Islet precursor cell (in vitro differentiated cells): ENCODE measurements around the gene SCARB1.

Experiments
- DNase-seq: peaks from one replicate; pipeline ENCODE4 v3.0.0-alpha.2; 2018

Gene SCARB1

GRCh38 chr12:124769881-124770512, 93.7 kb downstream of the SCARB1 start:
- DNase-seq = no peak

GRCh38 chr12:124769163-124769530, 94.5 kb downstream of the SCARB1 start:
- DNase-seq = no peak

- DNase-seq = peak; percentile 82
These were observed 95.1 kb downstream of the SCARB1 start for GRCh38 chr12:124768452-124769162.

GRCh38 chr12:124767066-124767821, 96.4 kb downstream of the SCARB1 start:
- peak; percentile 92 for DNase-seq

GRCh38 chr12:124766727-124767065, 97.0 kb downstream of the SCARB1 start:
- DNase-seq = no peak

GRCh38 chr12:124765581-124766489, 97.8 kb downstream of the SCARB1 start:
- DNase-seq = no peak

GRCh38 chr12:124764870-124765580, 98.6 kb downstream of the SCARB1 start:
- DNase-seq = peak; percentile 69

GRCh38 chr12:124764451-124764850, 99.2 kb downstream of the SCARB1 start:
- DNase-seq = no peak

- no peak for DNase-seq
These were observed 100.1 kb downstream of the SCARB1 start for GRCh38 chr12:124763594-124763979.

- no peak for DNase-seq
These were observed 100.7 kb downstream of the SCARB1 start for GRCh38 chr12:124762791-124763593.

GRCh38 chr12:124762384-124762783, 101.3 kb downstream of the SCARB1 start:
- DNase-seq = no peak

GRCh38 chr12:124761871-124762270, 101.8 kb downstream of the SCARB1 start:
- DNase-seq = no peak

GRCh38 chr12:124761056-124761455, 102.6 kb downstream of the SCARB1 start:
- DNase-seq = no peak

GRCh38 chr12:124760560-124760959, 103.1 kb downstream of the SCARB1 start:
- no peak for DNase-seq

GRCh38 chr12:124759841-124760503, 103.7 kb downstream of the SCARB1 start:
- no peak for DNase-seq

GRCh38 chr12:124758266-124759220, 105.1 kb downstream of the SCARB1 start:
- no peak for DNase-seq

GRCh38 chr12:124757329-124757728, 106.3 kb downstream of the SCARB1 start:
- DNase-seq = no peak

- DNase-seq = no peak
These were observed 106.9 kb downstream of the SCARB1 start for GRCh38 chr12:124756760-124757159.

- DNase-seq = no peak
These were observed 107.5 kb downstream of the SCARB1 start for GRCh38 chr12:124756166-124756565.

- no peak for DNase-seq
These were observed 107.9 kb downstream of the SCARB1 start for GRCh38 chr12:124755801-124756148.
